Measurements from ENCODE around the gene SNRNP48. TPM values are rescaled to one million over a fixed set of nuclear protein-coding genes. Genes with fewer than 3 reads are reported as not detected.

SNRNP48 gene
- total and polyA plus RNA-seq, 2 experiments from 2014 or later: 11.5 to 13.1 TPM

DNA sequence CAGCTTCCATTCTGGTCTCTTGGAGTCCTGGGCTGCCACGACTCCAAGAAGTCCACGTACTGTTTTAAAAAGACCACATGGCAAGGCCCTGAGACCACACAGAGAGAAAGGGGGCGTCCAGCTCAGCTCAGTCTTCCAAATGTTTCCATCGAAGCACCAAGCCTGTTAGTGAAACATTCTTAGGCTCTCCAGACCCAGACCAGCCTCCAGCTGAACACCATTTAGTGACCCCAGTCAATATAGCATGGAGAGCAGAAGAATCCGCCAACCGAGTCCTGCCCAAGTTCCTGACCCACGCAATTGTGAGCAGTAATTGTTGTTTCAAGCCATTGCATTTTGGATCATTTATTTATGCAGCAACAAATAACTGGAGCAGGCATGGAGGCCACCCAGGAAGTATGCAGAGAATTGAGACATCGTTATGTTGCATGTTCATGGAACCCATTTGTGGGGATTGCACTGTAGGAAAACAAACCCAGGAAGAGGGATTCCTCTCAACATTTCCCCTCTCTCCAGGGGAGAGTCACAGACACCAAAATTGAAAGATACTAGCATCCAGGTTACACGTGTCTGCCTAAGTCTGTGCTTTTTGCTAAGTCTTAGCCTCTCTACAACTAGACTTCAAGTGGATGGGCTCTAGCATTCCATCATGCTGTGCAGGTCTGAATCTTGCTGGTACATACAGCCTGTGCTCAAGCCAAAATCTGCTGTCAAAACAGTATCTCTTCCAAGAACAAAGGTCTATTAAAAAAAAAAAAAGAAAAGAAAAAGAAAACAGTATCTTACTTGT, 42.7 kb downstream of the SNRNP48 start:
- in situ Hi-C loops (cut with MboI): no loop called here
- TF ChIP-seq EZH2phosphoT487 (IDR thresholded peaks at IDR 0.05; ENCODE audit: insufficient read depth, low read depth): no peak
- Histone ChIP-seq H3F3A (ENCODE audit: insufficient read depth) (peaks cover 15% of the 10 kb centered on the region), H3K4me2 (ENCODE audit: unreplicated experiment) (no peak overlapping the region), H3K79me2 (ENCODE audit: insufficient read depth) (no peaks in the 10 kb centered on the region), H3K27me3 (replicated peaks; ENCODE audit: insufficient read depth) (no peaks in the 10 kb centered on the region), H3K36me3 (ENCODE audit: low read depth) (no peaks in the 10 kb centered on the region), H2AFZ (no peak overlapping the region), H3K9me3 (ENCODE audit: low read depth) (no peaks in the 10 kb centered on the region), H3K4me1 (ENCODE audit: insufficient read depth) (peaks cover 18% of the 10 kb centered on the region), H3K9me2 (ENCODE audit: insufficient read depth) (no peaks in the 10 kb centered on the region), H4K20me1 (ENCODE audit: insufficient read depth) (no peaks in the 10 kb centered on the region), H3K9ac (no peak overlapping the region), H3K4me3 (no peak overlapping the region), H3K27ac (no peak overlapping the region)
- no peak for DNase-seq
- WGBS, 2 experiments (ENCODE audit: low coverage in 1 of 2, low lambda C conversion rate in 2 of 2, missing lambda C conversion rate in 2 of 2): 85 to 86% methylated on average over 9 of the region's 9 CpGs

DNA sequence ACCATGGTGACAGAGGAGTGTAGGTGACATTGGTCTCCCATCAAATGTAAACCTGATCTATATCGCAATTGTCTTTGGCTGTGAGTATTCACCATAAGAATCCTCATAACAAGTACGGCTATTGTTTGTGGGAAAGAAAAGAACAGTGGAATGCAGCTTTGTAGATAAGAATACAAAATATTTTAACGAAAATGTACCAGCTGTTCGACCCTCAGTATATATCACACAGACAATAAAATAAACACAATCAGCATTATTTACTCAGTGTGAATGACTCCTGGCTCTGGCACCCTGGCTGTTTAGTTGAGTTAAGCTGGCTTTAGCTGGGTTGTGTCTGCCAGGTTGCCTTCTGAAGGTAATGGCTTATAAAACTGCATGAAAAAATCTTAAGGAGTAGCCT, 43.4 kb downstream of the SNRNP48 start:
- WGBS, 2 experiments (ENCODE audit: low coverage in 1 of 2, low lambda C conversion rate in 2 of 2, missing lambda C conversion rate in 2 of 2): 77 to 79% methylated on average over 4 of the region's 4 CpGs
- no peak for DNase-seq

DNA sequence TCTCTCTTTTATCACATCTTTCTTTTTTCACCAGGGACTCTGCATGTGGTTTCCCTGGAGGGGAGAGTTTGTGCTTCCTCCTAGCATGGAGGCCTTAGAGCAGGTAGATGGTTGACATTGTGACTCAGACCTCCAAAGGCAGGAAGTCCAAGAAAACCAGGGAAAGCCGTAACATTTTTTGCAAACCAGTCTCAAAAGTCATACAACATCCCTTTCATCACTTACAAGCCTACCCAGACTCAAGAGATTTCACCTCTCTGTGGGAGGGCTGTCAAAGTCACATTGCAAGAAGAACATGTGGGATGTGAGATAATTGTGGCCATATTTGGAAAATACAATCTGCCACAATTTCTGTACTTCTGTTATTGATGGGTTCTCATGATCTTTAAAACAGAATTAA, 46.2 kb downstream of the SNRNP48 start:
- peaks cover 9% of the 10 kb centered on the region for H3K4me1 ChIP-seq (ENCODE audit: insufficient read depth)
- no peaks in the 10 kb centered on the region for H3K36me3 ChIP-seq (ENCODE audit: low read depth)
- no peaks in the 10 kb centered on the region for H3K27me3 ChIP-seq (replicated peaks; ENCODE audit: insufficient read depth)
- 75 to 85% methylated on average over 1 of the region's 1 CpG for WGBS, 2 experiments (ENCODE audit: low coverage in 1 of 2, low lambda C conversion rate in 2 of 2, missing lambda C conversion rate in 2 of 2)
- in situ Hi-C loops (cut with MboI): no loop called here
- H3K79me2 ChIP-seq (ENCODE audit: insufficient read depth): no peaks in the 10 kb centered on the region
- H3F3A ChIP-seq (ENCODE audit: insufficient read depth): peaks cover 4% of the 10 kb centered on the region; the same call in 1 of the 2 replicates
- H3K27ac ChIP-seq: no peak overlapping the region
- no peak overlapping the region for H3K4me3 ChIP-seq
- H4K20me1 ChIP-seq (ENCODE audit: insufficient read depth): no peaks in the 10 kb centered on the region
- DNase-seq: no peak
- no peaks in the 10 kb centered on the region for H3K9me3 ChIP-seq (ENCODE audit: low read depth)
- no peak overlapping the region for H3K4me2 ChIP-seq (ENCODE audit: unreplicated experiment)
- H2AFZ ChIP-seq: no peak overlapping the region
- H3K9ac ChIP-seq: no peak overlapping the region
- H3K9me2 ChIP-seq (ENCODE audit: insufficient read depth): no peaks in the 10 kb centered on the region
- TF ChIP-seq EZH2phosphoT487 (IDR thresholded peaks at IDR 0.05; ENCODE audit: insufficient read depth, low read depth) (no peak), EZH2 (IDR thresholded peaks at IDR 0.05; ENCODE audit: insufficient read depth, poor library complexity, severe bottlenecking) (no peak)

More for the DNA sequence above, 43.4 kb downstream of the SNRNP48 start:
- no peak overlapping the region for H3K27ac ChIP-seq
- no peaks in the 10 kb centered on the region for H3K79me2 ChIP-seq (ENCODE audit: insufficient read depth)
- in situ Hi-C loops (cut with MboI): no loop called here
- H3K4me3 ChIP-seq: no peak overlapping the region
- H3K4me1 ChIP-seq (ENCODE audit: insufficient read depth): peaks cover 13% of the 10 kb centered on the region
- peaks cover 10% of the 10 kb centered on the region for H3F3A ChIP-seq (ENCODE audit: insufficient read depth)
- no peak overlapping the region for H2AFZ ChIP-seq
- no peaks in the 10 kb centered on the region for H3K9me2 ChIP-seq (ENCODE audit: insufficient read depth)
- no peaks in the 10 kb centered on the region for H4K20me1 ChIP-seq (ENCODE audit: insufficient read depth)
- no peaks in the 10 kb centered on the region for H3K27me3 ChIP-seq (replicated peaks; ENCODE audit: insufficient read depth)
- no peaks in the 10 kb centered on the region for H3K9me3 ChIP-seq (ENCODE audit: low read depth)
- no peak overlapping the region for H3K9ac ChIP-seq
- no peaks in the 10 kb centered on the region for H3K36me3 ChIP-seq (ENCODE audit: low read depth)
- no peak for TF ChIP-seq EZH2phosphoT487 (IDR thresholded peaks at IDR 0.05; ENCODE audit: insufficient read depth, low read depth)
- TF ChIP-seq EZH2 (IDR thresholded peaks at IDR 0.05; ENCODE audit: insufficient read depth, poor library complexity, severe bottlenecking): no peak
- H3K4me2 ChIP-seq (ENCODE audit: unreplicated experiment): no peak overlapping the region

DNA sequence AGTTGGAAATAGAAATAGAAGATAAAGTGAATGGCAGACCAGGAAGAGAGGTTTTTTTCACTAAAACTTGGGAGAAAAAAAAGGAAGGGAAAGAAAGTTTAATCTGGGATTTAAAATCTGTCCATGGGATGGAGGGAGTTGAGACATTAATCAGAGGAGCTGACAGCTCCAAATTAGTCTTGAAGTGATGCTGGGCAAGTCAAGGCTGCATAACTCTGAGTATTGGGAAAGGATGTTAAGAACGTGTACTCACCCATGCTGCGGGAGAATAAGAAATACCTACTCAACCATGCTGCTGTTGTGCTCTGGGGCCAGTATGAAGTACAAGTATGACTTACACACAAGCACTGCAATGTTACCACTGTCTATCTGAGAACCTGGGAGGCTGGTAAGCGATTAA, 47.5 kb downstream of the SNRNP48 start:
- no peak overlapping the region for H3K4me3 ChIP-seq
- H3K9ac ChIP-seq: no peak overlapping the region
- 90 to 98% methylated on average over 3 of the region's 3 CpGs for WGBS, 2 experiments (ENCODE audit: low coverage in 1 of 2, low lambda C conversion rate in 2 of 2, missing lambda C conversion rate in 2 of 2)
- TF ChIP-seq EZH2 (IDR thresholded peaks at IDR 0.05; ENCODE audit: insufficient read depth, poor library complexity, severe bottlenecking) (no peak), EZH2phosphoT487 (IDR thresholded peaks at IDR 0.05; ENCODE audit: insufficient read depth, low read depth) (no peak)
- no peaks in the 10 kb centered on the region for H3K79me2 ChIP-seq (ENCODE audit: insufficient read depth)
- no peak overlapping the region for H2AFZ ChIP-seq
- in situ Hi-C loops (cut with MboI): no loop called here
- H3K4me1 ChIP-seq (ENCODE audit: insufficient read depth): peaks cover 12% of the 10 kb centered on the region
- no peak for DNase-seq
- no peak overlapping the region for H3K4me2 ChIP-seq (ENCODE audit: unreplicated experiment)
- peaks cover 8% of the 10 kb centered on the region; the same call in 1 of the 2 replicates for H3F3A ChIP-seq (ENCODE audit: insufficient read depth)
- H3K36me3 ChIP-seq (ENCODE audit: low read depth): no peaks in the 10 kb centered on the region
- no peaks in the 10 kb centered on the region for H4K20me1 ChIP-seq (ENCODE audit: insufficient read depth)
- H3K27me3 ChIP-seq (replicated peaks; ENCODE audit: insufficient read depth): no peaks in the 10 kb centered on the region
- no peaks in the 10 kb centered on the region for H3K9me2 ChIP-seq (ENCODE audit: insufficient read depth)
- H3K9me3 ChIP-seq (ENCODE audit: low read depth): no peaks in the 10 kb centered on the region
- no peak overlapping the region for H3K27ac ChIP-seq
